Sigmoid colon (tissue), 3 donors: ENCODE measurements around the gene ZZZ3.

Experiments used
- POLR2A ChIP-seq, 2 donors: fragments of 450-650 bp; IDR thresholded peaks; one replicate each; pipeline ENCODE4 v1.6.1; 2016; ENCODE audit warnings: antibody characterized with exemption in 2 of 2, mild to moderate bottlenecking in 2 of 2, moderate library complexity in 2 of 2
- TF ChIP-seq, protein P1 (sequence below), 4 experiments: fragments of 450-650 bp in 3 of 4; fragments of 200-600 bp in 1 of 4; IDR thresholded peaks; one replicate each; pipeline ENCODE4 v1.5.1; 2016 to 2019; ENCODE audit warnings: antibody characterized with exemption in 4 of 4, mild to moderate bottlenecking in 3 of 4, moderate library complexity in 2 of 4

DNA sequence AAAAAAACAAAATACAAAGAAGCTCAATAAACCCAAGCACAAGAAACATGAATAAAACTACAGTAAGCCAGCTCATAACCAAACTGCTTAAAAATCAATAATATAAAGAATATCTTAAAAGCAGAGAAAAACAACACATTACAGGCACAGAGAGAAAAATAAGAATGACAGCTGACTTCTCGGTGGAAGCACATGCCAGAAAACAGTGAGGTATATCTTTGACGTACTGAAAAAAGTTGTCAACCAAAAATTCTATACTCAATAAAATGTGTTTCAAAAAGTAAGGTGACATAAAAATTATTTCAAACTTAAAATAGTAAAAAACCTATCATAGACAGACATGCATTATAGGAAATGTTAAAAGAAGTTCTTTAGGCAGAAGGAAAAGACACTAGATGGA, 33.3 kb downstream of the ZZZ3 start:
- TF ChIP-seq, protein P1, sequence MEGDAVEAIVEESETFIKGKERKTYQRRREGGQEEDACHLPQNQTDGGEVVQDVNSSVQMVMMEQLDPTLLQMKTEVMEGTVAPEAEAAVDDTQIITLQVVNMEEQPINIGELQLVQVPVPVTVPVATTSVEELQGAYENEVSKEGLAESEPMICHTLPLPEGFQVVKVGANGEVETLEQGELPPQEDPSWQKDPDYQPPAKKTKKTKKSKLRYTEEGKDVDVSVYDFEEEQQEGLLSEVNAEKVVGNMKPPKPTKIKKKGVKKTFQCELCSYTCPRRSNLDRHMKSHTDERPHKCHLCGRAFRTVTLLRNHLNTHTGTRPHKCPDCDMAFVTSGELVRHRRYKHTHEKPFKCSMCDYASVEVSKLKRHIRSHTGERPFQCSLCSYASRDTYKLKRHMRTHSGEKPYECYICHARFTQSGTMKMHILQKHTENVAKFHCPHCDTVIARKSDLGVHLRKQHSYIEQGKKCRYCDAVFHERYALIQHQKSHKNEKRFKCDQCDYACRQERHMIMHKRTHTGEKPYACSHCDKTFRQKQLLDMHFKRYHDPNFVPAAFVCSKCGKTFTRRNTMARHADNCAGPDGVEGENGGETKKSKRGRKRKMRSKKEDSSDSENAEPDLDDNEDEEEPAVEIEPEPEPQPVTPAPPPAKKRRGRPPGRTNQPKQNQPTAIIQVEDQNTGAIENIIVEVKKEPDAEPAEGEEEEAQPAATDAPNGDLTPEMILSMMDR (IDR thresholded peaks at IDR 0.05): no peak
- no peak for TF ChIP-seq POLR2A (IDR thresholded peaks at IDR 0.05)
